Left colon (tissue), 2 donors: ENCODE results near the gene FAAH. TPM values are rescaled to one million over a fixed set of nuclear protein-coding genes. Genes with fewer than 3 reads are reported as not detected.
A peak's percentile ranks its signal among the peaks of the same experiment; 100 is the strongest.

Experiments
- ATAC-seq: fragments of 200-7000 bp; cut with Tn5 transposase; one replicate; pipeline ENCODE4 v1.9.1; 2020; ENCODE audit warnings: mild to moderate bottlenecking, moderate library complexity
- DNase-seq, 2 donors: peaks; one replicate each; pipeline ENCODE4 v3.0.0-alpha.2; 2020
- intact Hi-C, 2 donors: fragments of 100-400 bp; cut with DNase I in 1 of 2; cut with micrococcal nuclease in 1 of 2; formaldehyde crosslinking; loops; one replicate each; pipeline versions ENCODE4 v1.11.2 to v1.14.0; 2022; cut with DNase I, micrococcal nuclease
- total RNA-seq, 2 donors: library from RNA; stranded (reverse); fragmentation: NEBNext Ultra II Directional; extraction: Animal tissue kit (Norgen Biotek cat#: 25700); gene quantifications; one replicate each; pipeline ENCODE4 v1.2.1, GENCODE V29; 2021
- donor health status: DM: no; HTN: no; CAD: no.
- donor health status: DM: yes; HTN: yes; CAD: no.

The FAAH gene
- total RNA-seq, 2 donors from 2014 or later = 71.1 to 84.5 TPM

DNA sequence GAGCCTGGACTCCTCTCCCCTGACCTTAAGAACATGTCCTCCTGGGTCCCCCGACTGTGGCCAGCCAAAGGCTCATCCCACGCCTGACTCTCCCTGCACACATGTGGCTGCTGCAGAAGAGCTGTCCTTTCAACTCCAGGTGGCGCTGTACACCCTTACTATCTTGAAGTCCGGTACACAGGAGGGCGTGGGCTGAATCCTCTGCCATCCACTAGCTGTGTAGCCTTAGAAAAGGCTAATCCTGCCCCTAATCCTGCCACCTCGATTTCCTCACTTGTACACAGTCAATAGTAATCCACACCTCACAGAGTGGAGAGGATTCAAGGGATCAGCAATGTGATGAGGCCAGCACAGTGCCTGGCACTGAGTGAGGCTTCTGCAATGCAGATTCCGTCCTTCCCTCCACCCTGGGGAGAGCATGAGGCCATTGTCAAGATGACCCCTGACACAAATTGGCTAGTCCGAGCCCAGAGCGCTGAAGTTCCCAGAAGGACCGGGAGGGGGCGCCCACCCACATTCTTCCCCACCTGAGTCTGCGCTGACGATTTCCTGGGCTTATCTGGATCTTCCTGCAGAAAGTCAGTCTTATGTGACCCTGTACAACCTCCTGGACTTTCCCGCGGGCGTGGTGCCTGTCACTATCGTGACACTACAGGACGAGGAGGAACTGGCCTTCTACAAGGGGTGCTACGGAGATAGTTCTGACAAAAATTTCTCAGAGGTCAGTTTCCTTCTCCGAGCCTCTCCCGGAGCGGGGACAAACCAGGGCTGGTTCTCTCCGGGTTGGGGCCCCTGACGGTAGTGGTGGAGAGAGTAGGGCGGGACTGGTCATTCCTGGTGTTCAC is 48.4 kb downstream of the FAAH start:
- ATAC-seq (peak; percentile 82), DNase-seq (peak; percentile 71 to 83)
- intact Hi-C loops = loop anchor here in 1 of 2 donors (10.0 kb wide), 1 partner anchor 82 kb away; no protein-coding TSS in a partner anchor

DNA sequence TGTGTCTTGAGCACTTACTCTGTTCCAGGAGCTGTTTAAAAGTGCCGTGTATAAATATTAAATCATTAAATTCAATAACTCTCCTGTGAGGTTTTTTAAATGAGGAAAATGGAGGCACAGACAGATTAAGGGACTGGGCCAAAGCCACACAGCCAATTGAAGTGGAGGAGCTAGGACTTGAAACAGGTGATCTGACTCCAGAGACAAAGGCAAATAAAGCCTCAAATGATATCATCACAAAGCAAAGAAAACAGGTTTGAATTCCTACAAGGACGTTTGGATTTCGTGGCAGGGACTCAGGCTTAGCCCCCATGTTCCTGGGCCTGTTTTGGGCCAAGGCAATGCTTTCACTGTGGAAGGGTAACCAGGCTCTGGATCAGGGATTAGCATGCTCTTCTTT is 50.3 kb downstream of the FAAH start:
- intact Hi-C loops = loop anchor here in 1 of 2 donors (10.0 kb wide), 1 partner anchor 80 kb away; no protein-coding TSS in a partner anchor
- ATAC-seq (no peak), DNase-seq (no peak)

DNA sequence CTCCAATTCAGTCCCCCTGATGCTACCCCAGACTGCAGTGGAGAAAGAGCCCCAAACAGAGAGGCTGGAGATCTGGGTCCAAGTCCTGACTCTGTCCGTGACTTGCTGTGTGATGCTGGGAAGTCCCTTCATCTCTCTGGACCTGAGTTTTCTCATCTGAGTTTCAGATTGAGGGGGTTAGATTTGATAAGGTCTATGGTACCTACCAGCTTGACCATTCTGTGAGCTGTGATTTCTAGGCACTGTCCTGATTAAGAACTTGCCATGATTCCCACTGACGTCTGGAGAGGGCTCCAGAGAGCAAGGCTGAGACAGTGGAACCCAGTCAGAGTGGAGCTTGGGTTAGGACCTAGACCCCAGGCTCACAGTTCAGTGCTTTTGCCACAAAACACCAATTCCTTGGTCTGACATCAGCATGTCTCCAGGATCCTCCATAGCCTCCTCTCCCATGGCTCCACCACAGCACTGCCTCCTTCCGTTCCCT is 51.7 kb downstream of the FAAH start:
- intact Hi-C loops = loop anchor here in 1 of 2 donors (10.0 kb wide), 1 partner anchor 79 kb away; no protein-coding TSS in a partner anchor
- no peak for ATAC-seq

DNA sequence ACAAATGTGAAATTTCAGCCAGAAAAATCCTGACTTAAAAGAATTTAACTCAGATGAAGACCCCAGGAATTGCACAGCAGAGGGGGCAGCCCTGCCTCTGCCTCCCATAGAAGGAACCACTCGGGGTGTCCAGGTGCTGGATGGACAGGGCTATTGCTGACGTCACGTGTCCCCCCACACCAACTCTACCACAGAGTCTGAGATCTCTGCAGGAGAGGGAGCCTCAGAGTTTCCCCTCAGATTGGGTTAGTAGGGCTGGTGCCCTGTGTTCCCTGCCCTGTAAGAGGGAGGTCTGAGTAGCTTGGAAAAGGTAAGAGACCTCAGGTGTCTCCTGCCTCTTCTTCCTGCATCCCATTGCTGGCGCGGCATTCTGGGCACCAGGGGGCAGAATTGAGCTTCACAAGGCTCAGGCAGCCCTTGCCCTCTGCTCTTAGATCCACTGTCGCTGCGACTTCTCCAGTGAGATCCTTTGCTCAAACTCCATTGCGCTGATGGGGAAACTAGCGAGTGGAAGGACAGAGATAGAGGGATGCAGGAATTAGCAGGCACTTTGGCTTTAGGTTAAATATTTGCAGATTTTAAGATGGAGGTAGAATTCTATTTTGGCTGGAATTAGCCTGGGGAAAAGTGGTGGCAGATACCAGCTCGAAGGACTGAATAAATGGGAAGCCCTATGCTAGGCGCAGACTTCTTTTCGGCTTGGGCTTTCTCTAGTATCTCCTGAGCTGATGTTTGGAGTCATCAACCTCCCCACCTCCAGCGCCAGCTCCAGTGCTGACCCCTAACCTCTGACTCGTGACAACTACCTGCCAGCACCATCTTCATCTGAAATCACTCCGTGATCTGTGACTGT is 52.8 kb downstream of the FAAH start:
- intact Hi-C loops = loop anchor here in 1 of 2 donors (10.0 kb wide), 1 partner anchor 78 kb away; no protein-coding TSS in a partner anchor
- DNase-seq (peak; percentile 63 to 92), ATAC-seq (peak; percentile 63)

More for the DNA sequence above, 51.7 kb downstream of the FAAH start:
- DNase-seq = no peak

DNA sequence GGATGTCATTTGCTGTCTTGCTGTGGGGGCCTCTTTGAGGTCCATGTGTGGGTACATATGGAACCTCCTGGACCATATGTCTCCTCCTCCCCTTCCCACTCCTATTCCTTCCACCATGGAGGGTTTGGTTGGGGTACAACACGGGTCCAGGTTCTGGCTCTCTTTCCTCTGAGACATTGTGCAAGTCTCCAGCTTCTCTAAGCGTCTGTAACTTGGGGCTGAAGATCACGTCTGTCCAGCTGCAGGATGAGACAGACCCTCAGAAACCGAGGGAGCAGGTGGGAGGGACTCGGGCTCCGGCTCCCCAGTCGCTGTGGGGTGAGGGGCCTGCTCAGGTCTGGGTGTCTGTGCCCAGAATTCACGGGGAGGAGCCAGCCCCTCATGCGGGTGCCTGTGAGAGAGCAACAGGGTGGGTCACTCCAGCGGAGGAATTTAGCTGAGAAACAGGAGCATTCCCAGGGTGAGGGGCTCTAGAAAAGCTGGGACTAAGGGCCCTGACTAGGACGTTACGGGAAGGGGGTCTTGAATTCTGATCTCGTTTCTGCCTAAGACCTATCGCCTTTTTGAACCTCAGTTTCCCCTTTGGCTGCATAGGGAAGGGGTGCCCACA is 53.5 kb downstream of the FAAH start:
- no peak for ATAC-seq
- DNase-seq = no peak
- intact Hi-C loops = loop anchor here in 1 of 2 donors (10.0 kb wide), 1 partner anchor 77 kb away; no protein-coding TSS in a partner anchor

DNA sequence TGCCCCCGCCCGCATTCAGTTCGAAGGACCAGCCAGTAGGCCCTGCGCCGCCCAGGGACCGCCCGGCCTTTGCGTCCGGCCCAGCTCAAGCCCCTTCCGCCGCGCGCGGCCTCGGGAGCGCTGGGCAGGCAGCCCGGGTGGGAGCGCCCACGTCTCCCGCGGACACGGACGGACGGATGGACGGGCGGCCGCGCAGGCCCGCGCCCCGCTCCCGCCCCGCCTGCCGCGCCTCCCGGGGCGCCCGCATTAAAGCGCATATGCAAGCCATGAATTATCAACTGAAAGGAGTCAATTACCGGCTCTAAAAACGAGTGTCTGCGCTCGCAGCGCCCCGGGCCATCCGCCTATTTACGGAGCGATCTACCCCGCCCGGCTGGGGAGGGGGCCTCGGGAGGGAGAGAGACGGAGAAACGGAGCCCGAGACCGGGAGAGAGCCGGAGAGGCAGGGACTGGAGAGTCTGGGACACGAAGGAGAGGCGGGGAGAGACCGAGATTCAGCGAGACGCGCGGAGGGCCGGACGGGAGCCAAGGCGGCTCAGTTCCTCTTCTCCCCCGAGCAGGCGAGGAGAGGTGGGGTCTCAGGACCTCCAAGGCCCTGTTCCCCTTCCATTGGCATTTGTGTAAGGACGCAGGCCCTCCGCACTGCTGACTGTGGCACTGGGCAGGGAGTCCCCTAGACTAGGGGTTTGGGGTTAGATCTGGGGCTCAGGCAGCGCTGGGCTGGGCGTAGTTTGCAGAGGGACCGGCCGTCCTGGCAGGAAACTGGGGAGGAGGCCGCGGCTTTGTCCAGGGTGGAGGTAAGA is 54.2 kb downstream of the FAAH start:
- intact Hi-C loops = loop anchor here in 1 of 2 donors (10.0 kb wide), 1 partner anchor 76 kb away; no protein-coding TSS in a partner anchor
- ATAC-seq (no peak), DNase-seq (no peak)

DNA sequence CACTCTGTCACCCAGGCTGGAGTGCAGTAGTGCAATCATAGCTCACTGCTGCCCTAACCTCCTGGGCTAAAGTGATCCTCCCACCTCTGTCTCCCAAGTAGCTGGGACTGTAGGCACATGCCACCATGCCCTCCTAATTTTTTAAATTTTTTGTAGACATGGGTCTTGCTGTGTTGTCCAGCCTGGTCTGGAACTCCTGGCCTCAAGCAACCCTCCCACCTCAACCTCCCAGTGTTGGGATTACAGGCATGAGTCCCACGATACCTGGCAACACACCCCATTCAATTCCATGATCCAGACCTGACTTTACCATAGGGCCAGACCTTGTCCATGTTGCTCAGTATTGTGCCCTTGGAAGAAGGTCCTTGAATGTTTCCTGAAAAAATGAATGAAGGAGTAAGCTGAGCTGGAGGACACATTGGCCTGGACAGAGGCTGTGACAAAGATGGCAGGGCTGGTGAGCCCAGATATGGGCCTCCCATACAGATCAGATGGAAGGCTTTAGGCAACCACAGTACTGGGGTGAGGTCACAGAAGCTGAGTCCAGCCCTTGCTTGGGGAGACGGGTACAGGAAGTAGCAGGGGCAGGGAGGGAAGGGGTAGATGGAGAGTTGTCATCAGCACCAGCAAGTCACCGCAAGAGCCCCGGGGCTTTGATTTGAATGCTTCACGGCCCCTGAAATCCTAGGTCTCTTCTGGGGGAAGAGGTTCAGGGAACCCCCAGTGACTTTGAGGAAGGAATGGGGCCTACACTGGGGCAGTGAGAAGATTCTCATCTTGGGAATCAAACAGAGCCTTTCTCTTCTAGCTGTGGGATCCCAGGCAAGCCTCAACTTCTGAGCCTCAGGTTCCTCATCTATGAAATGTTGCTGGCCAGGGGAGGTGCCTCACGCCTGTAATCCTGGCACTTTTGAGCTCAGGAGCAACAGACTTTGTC is 55.4 kb downstream of the FAAH start:
- intact Hi-C loops = loop anchor here in 1 of 2 donors (10.0 kb wide), 1 partner anchor 75 kb away; no protein-coding TSS in a partner anchor
- DNase-seq (peak in 1 of 2 donors; percentile 14), ATAC-seq (peak; percentile 65)

DNA sequence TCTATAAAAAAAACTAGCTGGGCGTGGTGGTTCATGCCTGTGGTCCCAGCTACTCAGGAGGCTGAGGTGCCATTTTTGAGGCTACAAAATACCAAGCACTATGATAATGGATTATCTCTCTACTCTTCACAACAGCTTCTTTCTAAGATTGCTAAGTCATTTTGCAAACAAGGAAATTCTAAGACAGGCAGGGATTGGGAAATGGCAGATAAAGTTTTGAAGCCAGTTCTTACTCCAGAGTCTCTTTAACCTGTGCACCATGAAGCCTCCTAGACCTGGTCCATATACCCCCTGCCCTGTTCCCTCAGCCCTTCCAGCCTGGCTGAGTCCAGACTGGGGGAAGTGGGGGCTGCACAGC is 56.0 kb downstream of the FAAH start:
- intact Hi-C loops = no loop called here

DNA sequence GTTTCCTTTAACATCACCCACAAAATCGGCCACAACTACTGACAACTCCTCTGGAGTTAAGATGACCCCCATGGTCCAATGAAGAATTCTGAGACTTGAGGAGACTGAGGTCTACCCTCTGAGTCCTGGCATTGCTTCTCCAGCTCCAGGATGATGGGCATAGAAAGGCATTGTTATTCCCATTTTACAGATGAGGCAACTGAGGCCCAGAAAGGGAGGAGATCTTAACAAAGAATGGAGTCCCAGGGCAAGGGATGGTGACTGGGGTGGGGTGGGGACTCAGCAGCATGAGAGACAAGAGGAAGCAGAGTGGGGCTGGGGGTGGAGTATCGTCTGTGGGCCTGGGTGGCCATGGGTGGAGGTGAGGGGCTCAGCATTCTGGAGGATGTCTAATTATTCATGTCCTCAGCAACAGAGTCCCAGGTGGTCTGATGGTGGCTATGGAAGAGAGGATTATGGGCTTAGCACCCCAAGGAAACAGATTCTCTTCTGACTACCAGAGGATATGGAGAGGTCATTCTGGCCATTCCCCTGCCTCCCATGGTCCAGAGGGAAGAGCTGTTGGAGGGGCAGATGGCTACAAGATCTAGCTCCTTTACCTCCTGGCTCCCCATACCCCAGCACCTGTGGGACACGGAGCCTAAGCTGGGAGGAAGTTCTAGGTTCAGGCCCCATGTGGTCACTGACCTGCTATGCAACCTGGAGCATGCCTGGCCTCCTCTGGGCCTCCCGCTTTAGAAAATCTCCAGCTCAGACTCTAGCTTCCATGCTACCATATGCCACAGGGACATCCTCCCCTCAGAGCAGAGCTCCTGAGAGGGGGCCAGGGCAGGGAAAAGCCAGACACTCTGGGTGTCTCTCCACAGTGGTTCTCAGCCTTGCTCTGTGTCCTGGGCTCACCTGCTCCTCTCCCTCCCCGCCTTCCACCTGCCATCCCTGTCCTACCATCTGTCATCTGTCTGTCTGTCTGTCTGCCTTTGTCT is 58.1 kb downstream of the FAAH start:
- intact Hi-C loops = no loop called here
- no peak for ATAC-seq
- DNase-seq = no peak

More for the DNA sequence above, 56.0 kb downstream of the FAAH start:
- ATAC-seq (no peak), DNase-seq (no peak)

DNA sequence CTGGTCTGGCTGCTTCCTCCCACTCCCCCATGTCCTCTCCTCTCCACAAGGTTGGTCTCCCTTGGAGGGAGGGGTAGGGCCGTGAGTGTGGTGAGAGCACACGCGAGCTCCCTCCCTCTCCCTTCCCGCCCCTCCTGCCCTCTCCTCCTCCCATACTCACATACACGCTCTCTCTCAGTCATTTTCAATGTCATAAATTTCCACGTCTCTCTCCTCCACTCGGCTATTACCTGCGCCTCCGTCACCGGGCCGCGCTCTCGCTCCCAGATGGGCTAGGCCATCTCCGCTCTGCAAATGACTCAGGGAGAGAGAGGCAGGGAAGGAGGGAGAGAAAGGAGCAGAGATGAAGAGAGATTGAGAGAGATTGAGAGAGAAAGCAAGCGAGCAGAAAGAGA is 58.8 kb downstream of the FAAH start:
- ATAC-seq (no peak), DNase-seq (no peak)
- intact Hi-C loops = no loop called here

DNA sequence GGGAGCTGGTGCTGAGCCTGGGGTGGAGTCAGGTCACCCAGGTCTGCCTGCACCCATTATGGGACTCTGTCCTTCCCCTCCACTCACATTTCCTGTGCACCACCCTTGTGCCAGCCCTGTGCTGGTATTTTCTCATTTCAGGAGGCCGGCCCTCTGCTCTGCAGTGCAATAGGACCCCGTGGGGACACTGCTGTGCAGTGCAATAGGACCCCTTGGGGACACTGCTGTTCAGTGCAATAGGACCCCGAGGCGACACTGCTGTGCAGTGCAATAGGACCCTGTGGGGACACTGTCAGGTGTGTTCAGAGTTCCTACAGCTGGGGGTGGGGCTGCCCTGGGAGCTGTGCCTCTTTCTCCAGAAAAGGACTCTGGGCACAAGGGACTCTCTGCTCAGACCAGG is 59.3 kb downstream of the FAAH start:
- no peak for DNase-seq
- intact Hi-C loops = no loop called here
- no peak for ATAC-seq

DNA sequence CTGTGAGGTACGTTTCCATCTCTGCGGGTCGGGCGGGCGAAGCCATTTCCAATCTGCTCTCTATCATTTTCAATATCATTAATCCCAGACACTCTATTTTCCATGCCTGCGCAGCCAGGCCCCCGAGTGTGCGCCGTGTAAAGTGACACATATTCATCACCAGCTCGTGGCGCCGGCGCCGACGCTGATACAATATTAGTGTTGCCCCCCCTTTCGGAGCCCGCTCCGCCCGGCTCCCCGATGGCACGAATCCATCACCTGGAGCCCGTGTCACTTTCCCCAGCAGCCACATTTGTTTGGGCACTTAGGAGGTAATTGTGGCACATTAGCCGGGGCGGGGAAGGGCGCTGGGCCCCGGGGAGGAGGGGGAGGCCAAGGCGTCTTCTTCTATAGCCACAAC is 61.8 kb downstream of the FAAH start:
- DNase-seq (no peak), ATAC-seq (no peak)
- intact Hi-C loops = no loop called here

DNA sequence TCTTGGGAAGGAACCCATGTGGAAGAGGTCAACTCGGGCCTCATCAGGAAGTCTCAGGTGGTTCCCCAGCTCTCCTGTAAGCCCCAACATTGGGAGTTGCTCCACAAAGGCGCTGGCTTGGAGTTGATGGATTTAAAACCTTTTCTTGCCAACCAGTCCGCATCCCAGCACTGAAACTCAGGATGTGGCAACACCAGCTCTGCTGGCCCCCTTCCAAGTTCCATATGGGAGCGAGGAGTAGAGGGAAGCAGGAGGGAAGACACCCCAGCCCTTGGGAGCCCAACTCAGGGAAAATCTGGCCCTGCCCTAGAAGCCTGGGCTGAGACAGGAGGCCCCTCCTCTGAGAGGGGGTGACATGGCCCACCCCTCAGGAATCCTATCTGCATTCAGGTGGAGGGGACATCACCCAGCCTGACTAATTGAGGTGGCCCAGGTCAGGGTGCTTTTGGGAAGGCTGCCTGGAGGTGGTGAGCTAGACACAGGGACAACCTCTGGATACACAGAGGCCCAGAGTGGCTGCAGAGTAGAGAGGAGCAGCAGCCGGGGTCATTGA is 62.4 kb downstream of the FAAH start:
- ATAC-seq (no peak), DNase-seq (no peak)
- intact Hi-C loops = no loop called here

DNA sequence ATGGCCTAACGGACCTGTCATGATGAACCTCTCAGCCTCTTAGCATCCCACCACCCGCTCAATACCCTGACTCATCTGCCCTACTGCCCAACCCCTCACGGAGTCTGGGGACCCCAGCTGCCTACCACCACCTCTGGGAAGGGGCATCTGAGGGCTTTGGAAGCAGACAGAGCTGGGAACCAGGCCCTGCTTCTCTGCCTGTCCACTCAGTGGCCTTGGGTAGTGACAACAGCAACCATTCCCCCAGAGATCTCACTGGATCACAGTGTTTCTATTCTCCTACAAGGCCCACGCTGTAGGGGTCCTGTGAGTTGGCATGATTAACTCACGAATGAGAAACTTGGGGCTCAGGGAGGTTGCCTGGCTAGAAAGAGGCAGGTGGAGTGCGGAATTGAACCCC is 63.1 kb downstream of the FAAH start:
- no peak for ATAC-seq
- no peak for DNase-seq
- intact Hi-C loops = no loop called here

DNA sequence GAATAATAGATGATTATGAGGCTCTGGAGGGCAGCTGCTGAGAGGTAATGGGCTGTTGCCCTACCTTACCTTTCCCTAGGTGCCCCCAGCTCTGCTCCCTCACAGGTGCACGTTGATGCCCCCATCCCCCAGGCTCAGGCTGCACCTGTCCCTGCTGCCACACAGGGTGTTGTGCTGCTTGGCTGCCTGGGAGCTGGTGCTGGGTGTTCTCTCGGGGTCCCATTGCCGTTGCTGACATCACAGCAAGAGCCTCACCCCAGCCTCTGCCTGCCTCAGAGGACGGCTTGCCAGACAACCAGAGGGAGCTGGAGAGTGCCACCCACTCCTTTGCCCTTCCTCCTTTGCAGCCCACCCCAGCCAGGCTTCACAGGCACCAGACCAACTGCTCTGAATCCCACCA is 64.1 kb downstream of the FAAH start:
- intact Hi-C loops = no loop called here
- ATAC-seq = no peak
- no peak for DNase-seq

DNA sequence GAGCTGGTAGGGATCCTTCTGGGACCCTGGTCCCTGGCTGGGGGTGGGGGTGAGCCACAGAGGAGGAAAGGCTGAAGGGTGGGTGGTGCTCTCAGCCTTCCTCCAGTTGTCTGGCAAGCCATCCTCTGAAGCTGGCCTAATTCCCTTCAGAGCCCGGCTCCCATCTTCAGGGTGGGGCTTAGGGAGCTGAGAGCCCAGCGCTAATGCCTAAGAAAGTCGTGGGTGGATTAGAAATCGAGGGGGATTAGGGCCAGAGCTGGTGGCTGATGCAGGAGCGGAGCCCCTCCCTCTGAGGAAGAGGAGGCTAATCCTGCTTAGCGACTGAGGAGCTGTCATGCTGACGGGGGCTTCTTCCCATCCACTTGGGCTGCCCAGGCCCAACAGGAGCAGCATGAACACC is 64.7 kb downstream of the FAAH start:
- ATAC-seq = no peak
- DNase-seq = no peak
- intact Hi-C loops = no loop called here
